ENCODE measurements around the gene SRPK1. TPM values are rescaled to one million over a fixed set of nuclear protein-coding genes. Genes with fewer than 3 reads are reported as not detected.

The SRPK1 gene
- total RNA-seq, 1 experiment from 2014 or later, result 138 TPM

- Mint-ChIP-seq H3K4me3 (ENCODE audit: low read depth, unreplicated experiment) (no peak overlapping the region), H3K27ac (ENCODE audit: unreplicated experiment) (no peak overlapping the region), H3K4me1 (ENCODE audit: low read depth, unreplicated experiment) (peaks cover 11% of the 10 kb centered on the region), H3K27me3 (ENCODE audit: unreplicated experiment) (no peaks in the 10 kb centered on the region), H3K36me3 (ENCODE audit: insufficient read depth, unreplicated experiment) (no peaks in the 10 kb centered on the region), H3K9me3 (ENCODE audit: low read depth, unreplicated experiment) (no peaks in the 10 kb centered on the region)
- intact Hi-C loops (cut with micrococcal nuclease; ENCODE audit: unreplicated experiment), result no loop called here
- TF ChIP-seq CTCF (IDR thresholded peaks at IDR 0.05; ENCODE audit: unreplicated experiment), result no peak
- no TSS peak for BruUV-seq (replicated peaks)
- CTCF ChIA-PET, result interaction anchor here (0.6 kb wide), 1 partner anchor 379 kb away, joined by 5 read pairs; no protein-coding TSS in a partner anchor
- no peak for DNase-seq
These were observed 34.6 kb upstream of the SRPK1 start for GRCh38 chr6:35955521-35955920.

GRCh38 chr6:35955071-35955470 lies 34.2 kb upstream of the SRPK1 start:
- CTCF ChIA-PET, result interaction anchor here (0.6 kb wide), 1 partner anchor 28 kb away, joined by 3 read pairs; no protein-coding TSS in a partner anchor
- no peaks in the 10 kb centered on the region for H3K9me3 Mint-ChIP-seq (ENCODE audit: low read depth, unreplicated experiment)
- DNase-seq, result no peak
- peaks cover 11% of the 10 kb centered on the region for H3K4me1 Mint-ChIP-seq (ENCODE audit: low read depth, unreplicated experiment)
- no peak overlapping the region for H3K27ac Mint-ChIP-seq (ENCODE audit: unreplicated experiment)
- no peaks in the 10 kb centered on the region for H3K27me3 Mint-ChIP-seq (ENCODE audit: unreplicated experiment)
- no peak overlapping the region for H3K4me3 Mint-ChIP-seq (ENCODE audit: low read depth, unreplicated experiment)
- intact Hi-C loops (cut with micrococcal nuclease; ENCODE audit: unreplicated experiment), result no loop called here
- no TSS peak for BruUV-seq (replicated peaks)
- no peak for TF ChIP-seq CTCF (IDR thresholded peaks at IDR 0.05; ENCODE audit: unreplicated experiment)
- no peaks in the 10 kb centered on the region for H3K36me3 Mint-ChIP-seq (ENCODE audit: insufficient read depth, unreplicated experiment)

- Mint-ChIP-seq H3K9me3 (ENCODE audit: low read depth, unreplicated experiment) (no peaks in the 10 kb centered on the region), H3K27ac (ENCODE audit: unreplicated experiment) (no peak overlapping the region), H3K4me3 (ENCODE audit: low read depth, unreplicated experiment) (no peak overlapping the region), H3K36me3 (ENCODE audit: insufficient read depth, unreplicated experiment) (no peaks in the 10 kb centered on the region), H3K27me3 (ENCODE audit: unreplicated experiment) (no peaks in the 10 kb centered on the region), H3K4me1 (ENCODE audit: low read depth, unreplicated experiment) (peaks cover 11% of the 10 kb centered on the region)
- intact Hi-C loops (cut with micrococcal nuclease; ENCODE audit: unreplicated experiment), result no loop called here
- BruUV-seq (replicated peaks), result no TSS peak
- DNase-seq, result no peak
- CTCF ChIA-PET, result interaction anchor here (0.5 to 1.6 kb wide), 2 partner anchors 74 to 1200 kb away, joined by 3 to 4 read pairs; partner anchors contain the start of gene MAPK14
- TF ChIP-seq CTCF (IDR thresholded peaks at IDR 0.05; ENCODE audit: unreplicated experiment), result no peak
These were observed 33.4 kb upstream of the SRPK1 start for GRCh38 chr6:35954333-35954732.

- Mint-ChIP-seq H3K4me1 (ENCODE audit: low read depth, unreplicated experiment) (peaks cover 11% of the 10 kb centered on the region), H3K27ac (ENCODE audit: unreplicated experiment) (no peak overlapping the region), H3K9me3 (ENCODE audit: low read depth, unreplicated experiment) (no peaks in the 10 kb centered on the region), H3K36me3 (ENCODE audit: insufficient read depth, unreplicated experiment) (no peaks in the 10 kb centered on the region), H3K27me3 (ENCODE audit: unreplicated experiment) (no peaks in the 10 kb centered on the region), H3K4me3 (ENCODE audit: low read depth, unreplicated experiment) (no peak overlapping the region)
- no peak for TF ChIP-seq CTCF (IDR thresholded peaks at IDR 0.05; ENCODE audit: unreplicated experiment)
- BruUV-seq (replicated peaks), result no TSS peak
- CTCF ChIA-PET, result no interaction called here
- DNase-seq, result no peak
- intact Hi-C loops (cut with micrococcal nuclease; ENCODE audit: unreplicated experiment), result loop anchor here (10.0 kb wide), 1 partner anchor 194 kb away; no protein-coding TSS in a partner anchor
These were observed 27.8 kb upstream of the SRPK1 start for GRCh38 chr6:35948725-35949124.
